CD4-positive, alpha-beta T cell treated with Interferon alpha-2 for 1 hour (primary cell): Measurements from ENCODE around the gene FRMD4A.
A peak's percentile ranks its signal among the peaks of the same experiment; 100 is the strongest.
"Not testable (repeated sequence)": the region's sequence is repeated elsewhere in the genome, so short reads cannot be mapped to it uniquely, and the experiment has no call there.

ENCODE experiments used
- DNase-seq, 2 donors: peaks; one replicate each; pipeline ENCODE4 v3.0.0-alpha.2; 2020 to 2022

The FRMD4A gene

GRCh38 chr10:13797164-13797563, 533.6 kb downstream of the FRMD4A start:
- no peak for DNase-seq

DNA sequence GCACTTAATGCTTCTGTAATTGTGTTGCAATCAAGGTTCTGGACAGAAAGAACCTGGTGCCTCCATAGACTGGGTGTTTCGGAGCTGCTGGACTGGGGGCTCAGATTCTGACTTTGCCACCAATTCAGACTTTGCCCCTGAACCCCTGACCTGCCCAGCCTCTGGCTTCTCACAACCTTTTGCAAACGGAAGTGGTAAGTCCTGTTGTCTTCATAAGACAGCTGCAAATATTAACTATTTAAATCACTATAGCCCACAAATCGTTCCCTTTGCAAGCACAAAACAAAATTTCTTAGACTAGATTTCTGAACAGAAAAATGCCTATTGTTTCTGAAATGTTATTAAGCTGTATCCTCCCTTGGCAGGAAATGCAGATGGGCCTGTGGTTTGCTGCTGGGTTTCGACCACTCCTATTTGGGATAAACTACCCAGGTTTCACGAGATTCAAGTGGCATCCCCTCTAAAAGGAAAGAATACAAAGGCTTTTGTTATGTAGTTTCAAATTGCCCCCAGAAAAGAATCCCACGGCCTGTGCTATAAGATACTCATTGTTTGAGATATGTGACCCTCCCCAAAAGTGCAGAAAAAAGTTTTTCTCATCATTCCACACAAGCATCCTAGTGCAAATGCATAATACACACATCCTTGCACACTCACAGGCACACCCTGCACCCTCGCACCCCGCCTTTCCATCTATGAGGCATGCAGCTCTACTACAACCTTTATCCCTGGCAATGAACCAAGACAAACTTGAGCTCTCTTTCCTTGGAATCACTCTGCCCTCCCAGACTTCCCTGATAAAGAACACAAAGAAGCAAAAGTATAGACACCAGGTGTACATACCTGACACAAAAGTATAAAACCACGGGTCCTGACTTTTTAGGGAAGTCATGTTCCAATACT, 534.8 kb downstream of the FRMD4A start:
- peak in 1 of 2 donors; percentile 30 for DNase-seq

GRCh38 chr10:13794992-13795612, 535.6 kb downstream of the FRMD4A start:
- no peak for DNase-seq

GRCh38 chr10:13792006-13792405, 538.7 kb downstream of the FRMD4A start:
- DNase-seq: no peak

- DNase-seq: no peak
Observed at GRCh38 chr10:13791483-13791882, 539.2 kb downstream of the FRMD4A start.

- DNase-seq: no peak
Observed at GRCh38 chr10:13790196-13790595, 540.5 kb downstream of the FRMD4A start.

- DNase-seq: no peak
Observed at GRCh38 chr10:13789448-13789829, 541.3 kb downstream of the FRMD4A start.

DNA sequence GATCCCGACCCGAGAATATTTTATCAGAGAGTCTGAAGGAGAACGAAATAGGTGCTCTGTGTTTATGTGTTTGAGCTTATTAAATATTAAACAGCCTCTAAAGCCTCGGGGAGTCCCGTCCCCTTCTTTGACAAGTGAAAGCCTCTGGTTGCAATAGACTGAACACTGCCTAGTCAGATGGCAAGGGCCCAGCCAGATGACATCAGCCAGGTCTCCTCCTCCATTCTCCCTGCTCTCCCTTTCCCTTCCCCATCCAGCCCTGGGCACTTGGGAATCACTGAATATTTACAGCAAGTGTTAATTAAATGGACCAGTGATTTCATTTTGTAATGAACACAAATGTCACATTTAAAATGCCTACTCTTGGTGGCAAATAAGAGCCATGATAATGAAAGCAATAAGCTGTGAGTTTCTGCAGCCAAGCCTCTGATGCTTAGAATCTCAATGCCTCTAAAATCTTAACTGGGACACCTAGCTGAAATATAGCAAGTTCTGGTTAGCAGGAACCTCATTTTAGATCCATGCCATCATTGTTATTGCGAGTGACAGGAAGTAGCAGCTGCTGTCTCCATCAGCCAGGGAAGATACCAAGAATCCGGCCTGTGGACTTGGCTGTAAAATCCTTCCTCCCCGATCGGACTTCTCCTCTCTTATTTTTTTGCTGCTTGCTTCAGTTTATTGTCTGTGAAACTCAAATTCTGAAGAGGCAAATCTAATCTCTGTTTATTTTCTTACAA, 541.8 kb downstream of the FRMD4A start:
- peak in 1 of 2 donors; percentile 27 for DNase-seq

DNA sequence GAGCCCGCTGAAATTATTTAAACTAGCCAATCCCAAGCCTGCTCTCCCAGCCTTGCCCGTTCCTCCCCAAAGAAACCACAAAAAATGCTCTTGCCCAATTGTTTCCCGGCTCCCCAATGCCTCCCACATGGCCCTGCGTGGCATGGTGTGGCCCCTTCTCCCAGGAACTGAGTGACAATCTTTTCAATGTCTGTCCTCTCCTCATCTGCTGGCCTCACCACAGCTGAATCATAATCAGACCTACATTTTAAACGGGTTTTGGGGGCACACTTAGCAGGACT, 542.5 kb downstream of the FRMD4A start:
- no peak for DNase-seq

- DNase-seq: peak; percentile 86 to 91
Observed at GRCh38 chr10:13787015-13787421, 543.7 kb downstream of the FRMD4A start.

DNA sequence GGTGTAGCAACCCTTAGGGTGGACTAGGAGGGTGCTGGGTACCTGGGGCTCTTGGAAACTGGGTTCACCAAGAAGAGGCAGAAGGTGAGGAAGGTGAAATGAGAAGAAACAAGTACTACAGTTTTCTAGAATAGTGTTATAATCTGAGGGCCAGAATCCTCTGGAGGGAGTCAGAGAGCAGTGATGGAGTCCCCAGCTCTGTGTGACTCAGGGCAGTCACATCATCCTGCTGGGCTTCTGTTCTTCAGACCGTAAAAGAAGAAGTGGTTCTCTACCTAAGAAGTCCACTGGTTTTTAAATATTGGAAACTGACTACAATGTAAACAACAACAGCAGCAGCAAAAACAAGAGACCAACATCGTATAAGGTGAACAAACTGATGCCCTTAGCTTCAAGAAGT, 546.7 kb downstream of the FRMD4A start:
- peak; percentile 25 to 70 for DNase-seq

DNA sequence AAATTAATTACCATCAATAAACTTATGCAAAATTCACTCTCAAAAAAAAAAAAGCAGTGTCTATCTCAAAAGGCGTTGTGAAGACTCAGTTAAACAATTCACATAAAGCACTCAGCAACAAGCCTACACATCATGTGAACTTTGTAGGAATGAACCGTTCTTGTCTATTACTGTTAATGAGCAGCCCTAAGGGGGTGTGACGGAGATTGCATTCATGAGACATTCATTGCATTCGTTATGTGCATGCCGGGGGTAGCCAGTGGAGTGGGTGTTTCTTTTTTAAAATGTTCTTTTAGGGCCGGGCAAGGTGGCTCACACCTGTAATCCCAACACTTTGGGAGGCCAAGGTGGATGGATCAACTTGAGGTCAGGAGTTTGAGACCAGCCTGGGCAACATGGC, 551.0 kb downstream of the FRMD4A start:
- DNase-seq: no peak

DNA sequence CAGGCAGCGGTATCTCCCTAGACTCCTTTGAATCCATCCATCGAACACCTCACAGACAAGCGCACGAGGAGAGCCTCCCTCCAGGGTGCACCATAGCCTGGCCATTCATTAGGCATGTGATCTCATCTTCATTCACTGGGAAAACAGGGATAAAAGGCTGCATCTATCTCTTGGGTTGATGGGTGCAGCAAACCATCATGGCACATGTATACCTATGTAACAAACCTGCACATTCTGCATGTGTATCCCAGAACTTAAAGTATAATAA, 552.1 kb downstream of the FRMD4A start:
- not testable (repeated sequence) for DNase-seq

DNA sequence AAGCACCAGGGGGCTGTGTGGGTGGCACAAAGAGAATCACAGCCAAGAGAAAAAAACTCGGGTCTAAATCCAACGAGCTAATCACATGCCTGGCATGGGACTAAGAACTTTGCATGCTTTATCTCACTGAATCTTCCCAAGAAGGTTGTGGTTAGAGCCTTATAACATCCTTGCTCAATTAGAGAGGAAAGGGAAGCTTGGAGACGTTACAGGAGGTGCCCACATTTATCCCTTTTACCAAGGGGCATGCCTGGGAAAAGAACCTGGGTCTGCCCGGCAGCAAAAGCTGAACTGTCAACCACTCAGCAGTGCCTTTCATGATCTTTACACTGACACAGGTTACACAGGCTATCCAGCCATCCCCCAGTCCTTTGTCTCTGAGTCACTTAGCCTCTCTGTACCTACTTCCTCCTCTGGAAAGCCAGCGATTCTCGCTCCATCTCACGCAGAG, 553.8 kb downstream of the FRMD4A start:
- no peak for DNase-seq

GRCh38 chr10:13775786-13776775, 554.6 kb downstream of the FRMD4A start:
- DNase-seq: no peak

DNA sequence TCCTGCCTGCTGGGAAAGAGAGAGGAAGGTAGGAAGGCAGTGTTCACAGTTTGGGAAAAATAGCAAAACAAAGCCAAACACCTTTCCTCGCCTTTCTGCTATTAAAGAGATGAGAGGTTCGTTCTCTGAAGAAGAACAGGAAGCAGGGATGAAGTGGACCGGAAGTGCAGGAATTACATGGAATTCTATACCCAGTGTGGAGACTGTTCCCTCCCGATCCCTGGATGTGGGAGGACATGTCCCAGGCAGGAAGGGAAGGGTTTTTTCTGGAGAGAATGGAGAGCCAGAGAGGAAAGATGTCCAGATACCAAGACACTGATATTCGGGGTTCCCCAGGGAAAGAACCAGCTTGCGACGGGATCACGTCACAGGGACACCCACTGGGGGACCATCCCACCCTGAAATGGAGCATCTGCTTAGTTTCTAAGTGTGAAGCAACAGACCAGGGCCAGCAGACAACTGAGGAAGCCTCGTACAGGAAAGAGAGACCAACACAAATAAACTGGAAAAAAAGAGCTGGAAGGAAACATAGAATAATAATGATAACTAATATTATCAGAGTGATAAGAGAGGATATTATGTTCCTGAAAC, 556.3 kb downstream of the FRMD4A start:
- DNase-seq: no peak

DNA sequence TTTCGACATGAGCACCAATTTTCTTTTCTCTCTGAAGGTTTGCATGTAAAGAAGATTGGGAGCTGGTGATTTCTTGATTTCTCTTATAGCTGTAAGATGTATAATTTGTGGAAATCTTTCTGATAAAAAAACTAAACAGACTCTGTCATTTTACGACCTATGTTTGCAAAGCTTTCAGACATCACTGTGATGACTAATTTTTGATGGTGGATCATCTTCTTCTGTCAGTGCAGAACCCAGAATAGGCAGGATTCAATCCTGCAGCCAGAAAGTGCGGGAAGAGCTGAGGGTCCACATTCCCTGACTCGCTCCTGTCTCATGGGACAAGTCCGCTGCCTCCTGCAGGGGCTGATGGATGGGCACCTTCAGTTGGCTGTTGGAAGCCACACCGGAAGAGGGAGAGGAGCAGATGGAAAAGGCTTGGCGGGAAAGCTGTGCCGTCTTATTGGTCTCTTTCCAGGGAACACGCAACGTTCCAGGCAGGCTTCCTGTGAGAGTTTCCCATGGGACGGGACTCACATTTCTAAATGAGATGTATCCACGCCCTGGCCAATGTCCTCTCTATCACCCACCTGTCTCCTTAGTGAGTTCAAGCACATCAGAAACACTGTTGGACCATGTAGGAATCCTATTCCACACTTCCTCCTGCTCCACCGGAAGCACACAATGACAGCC, 557.1 kb downstream of the FRMD4A start:
- DNase-seq: no peak

DNA sequence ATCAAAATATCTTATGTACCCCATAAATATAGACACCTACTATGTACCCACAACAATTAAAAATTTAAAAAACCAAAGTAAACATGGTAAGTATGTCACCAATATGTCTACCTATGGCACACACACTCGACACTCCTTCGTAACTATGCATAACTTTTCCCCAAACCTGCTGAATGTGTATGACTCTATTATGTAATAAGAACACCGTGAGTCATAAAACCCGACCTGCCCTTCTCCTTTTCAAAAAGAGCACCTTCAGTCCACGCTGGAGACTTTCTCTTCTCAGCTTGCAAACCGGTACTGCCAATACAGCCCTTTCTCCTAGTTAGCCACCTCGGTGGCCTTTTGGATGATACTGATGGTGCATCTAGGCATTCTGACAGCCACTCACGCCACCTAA, 557.7 kb downstream of the FRMD4A start:
- DNase-seq: no peak

DNA sequence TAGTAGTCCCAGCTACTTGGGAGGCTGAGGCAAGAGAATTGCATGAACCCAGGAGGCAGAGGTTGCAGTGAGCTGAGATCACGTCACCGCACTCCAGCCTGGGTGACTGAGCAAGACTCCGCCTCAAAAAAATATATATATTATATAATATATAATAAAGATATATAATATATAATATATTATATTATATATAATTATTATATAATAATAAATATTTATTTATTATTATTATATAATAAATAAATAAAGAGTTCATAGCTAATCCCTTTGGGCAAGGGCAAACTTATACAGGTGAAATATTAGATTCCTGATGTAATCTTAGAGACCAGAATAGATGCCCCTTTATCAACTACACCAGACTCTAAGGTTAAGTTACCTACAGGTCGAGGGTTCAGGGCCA, 558.7 kb downstream of the FRMD4A start:
- DNase-seq: no peak

DNA sequence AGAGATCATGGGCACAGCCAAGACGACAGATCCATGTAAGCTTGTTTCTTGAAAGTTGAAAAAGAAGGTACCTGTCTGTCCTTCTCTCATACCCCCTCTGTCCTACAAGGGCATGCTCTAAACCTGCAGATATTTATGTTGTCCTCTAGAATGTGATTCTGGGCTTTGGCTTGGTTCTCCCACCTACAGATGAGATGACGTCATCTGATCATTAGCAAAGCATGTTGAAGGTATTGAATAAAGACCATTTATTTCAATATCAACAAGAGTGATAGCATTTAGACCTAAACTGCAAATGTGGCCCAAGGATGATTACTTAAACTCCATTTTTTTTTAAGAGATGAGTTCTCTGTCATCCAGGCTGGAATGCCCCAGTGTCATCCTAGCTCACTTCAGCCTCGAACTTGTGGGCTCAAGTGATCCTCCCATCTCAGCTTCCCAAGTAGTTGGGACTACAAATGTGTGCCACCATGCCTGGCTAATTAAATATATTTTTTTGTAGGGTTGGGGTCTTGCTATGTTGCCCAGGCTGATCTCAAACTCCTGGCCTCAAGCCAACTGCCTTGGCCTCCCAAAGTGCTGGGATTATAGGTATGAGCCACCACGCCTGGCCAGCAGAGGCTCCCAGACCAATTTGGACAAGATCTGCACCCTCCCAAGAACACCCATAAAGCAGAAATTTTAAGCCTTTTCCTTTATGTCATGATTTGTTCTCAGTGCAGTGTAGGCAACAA, 559.8 kb downstream of the FRMD4A start:
- no peak for DNase-seq

DNA sequence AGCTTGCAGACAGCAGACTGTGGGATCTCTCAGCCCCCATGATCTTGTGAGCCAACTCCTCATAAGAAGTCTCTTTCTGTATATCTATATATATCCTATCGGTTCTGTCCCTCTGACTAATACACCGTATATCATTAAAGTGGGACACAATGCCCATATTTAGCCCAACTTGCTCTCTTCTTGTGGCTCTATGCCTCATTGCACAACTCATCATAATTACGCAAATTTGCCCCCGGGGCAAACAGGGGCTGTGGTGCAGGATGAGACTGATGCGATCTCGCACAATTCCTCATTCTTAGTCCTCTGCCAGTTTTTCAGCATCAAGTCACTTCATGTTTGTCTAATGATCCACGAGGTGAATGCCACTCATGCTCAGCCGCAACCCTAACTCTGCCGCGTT, 560.8 kb downstream of the FRMD4A start:
- DNase-seq: no peak
